GM19099 (cell line): ENCODE measurements around the gene TMEM129.

Experiments
- POLR2A ChIP-seq: IDR thresholded peaks from 3 replicates; pipeline ENCODE4 v1.6.1; 2011; ENCODE audit warnings: low read depth; ENCODE audit not compliant: insufficient read length; ENCODE audit errors: extremely low read depth

Gene TMEM129

DNA sequence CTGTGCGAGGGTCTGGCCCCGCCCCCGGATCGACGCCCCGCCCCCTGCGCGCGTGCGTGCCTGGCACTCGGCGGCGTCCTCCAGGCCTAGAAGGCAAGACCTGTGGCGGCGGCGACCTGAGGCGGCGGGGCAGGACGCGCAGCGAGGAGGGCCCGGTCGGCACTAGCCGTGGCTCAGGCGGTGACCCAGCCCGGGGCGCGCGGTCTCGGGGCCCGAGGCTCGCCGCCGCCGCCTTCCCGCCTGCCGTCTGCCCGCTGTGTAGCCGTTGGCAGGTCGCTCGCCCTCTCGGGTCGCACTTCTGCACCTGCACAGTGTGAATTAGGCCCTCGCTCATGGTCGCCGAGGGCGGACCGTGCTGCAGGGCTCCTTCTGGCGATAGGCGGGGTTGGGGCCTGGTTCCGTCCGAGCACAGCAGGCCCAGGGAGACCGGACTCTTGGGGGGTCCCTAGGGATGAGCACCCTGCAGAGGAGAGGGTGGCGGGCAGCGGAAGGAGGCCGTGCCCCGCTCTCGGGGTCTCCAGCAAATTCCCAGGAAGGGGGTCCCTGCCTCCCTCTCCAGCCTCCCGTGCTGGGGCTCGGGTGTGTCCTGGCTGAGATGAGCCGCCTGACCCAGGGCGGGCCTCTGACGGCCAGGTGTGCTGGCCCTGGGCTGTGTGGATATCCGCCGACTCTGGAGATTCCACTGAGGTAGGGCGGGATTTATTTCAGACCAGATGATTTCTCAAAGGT is 36.5 kb downstream of the TMEM129 start:
- TF ChIP-seq POLR2A = peak; percentile 10

DNA sequence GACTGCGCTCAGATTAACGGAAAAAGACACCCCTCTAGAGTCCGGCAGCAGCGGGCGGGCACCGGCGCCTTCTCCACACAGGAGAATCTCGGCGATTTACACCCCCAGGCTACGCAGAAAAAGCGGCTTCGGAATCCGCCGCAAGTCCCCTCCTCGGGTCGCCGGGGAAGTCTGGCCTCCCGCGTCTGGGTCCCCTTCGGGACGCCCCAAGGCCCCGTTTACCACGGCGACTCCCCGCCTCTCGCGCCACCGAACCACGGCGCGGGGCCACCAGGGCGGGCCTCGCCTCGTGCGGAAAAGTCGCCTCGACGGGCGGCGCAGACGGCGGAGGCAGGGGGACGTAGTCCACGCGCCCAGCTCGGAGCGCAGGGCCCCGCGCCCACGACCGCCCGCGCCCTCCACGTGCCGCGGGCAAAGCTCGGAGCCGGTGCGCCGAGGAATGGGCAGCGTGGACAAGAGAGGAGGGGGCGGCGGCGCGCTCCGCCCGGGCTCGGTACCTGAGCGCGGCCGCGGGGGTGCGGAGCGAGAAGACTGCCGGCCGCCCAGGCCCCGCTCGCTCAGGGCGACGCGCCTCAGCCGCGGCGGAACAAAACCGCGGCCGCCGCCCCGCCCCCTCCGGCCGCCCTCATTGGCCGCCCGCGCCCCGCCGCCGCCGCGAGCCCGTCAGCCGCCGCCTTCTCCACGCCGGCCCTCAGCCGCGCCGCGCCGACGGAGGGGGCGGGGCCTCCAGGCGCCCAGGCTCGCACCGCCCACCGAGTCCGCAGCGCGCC is 37.2 kb downstream of the TMEM129 start, which contains the start of gene FAM53A:
FAM53A (minus strand) TSS at position 578 of the 770 bp plus-strand sequence. CDS start 15,572 bp downstream, outside the sequence.
- TF ChIP-seq POLR2A = peak; percentile 69

DNA sequence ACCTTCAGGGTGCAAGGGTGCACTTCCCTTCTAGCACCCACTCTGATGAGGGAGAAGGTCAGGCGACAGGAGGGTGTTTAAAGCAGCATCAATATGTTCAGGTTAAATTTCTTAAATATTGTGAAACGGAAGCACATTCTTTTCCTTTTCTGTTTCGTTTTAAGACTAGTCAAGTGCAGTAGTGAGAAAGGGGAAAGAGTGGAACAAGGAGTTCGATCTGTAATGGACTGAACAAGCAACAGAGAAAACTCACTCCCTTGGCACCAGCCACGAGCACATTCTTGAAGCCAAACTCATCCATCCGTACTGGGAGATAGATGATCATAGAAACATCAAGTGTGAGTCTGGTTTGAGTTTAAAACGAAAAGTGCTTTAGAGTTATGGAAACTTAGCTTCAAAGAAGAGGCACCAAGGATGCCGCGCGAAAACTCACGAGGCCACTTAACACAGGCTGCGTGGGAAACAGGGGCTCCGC is 37.8 kb downstream of the TMEM129 start:
- TF ChIP-seq POLR2A = no peak

DNA sequence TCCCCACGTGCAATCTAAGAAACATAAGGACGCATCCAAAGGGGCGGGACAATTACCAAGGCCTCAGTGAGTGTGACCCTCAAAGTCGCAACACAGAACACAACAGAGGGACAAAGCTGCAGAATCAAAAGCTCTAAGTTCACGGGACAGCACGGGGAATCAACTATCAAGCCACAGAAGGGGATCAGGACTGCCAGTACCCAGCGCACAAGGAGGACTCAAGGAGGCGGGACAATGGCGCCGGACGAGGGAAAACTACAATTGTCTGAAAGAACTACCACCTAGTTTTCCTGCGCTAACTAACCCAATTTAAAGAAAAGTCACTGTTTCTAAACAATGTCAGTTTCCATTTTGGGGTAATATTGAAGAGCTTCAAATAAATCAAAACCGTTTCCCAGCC is 38.3 kb downstream of the TMEM129 start:
- no peak for TF ChIP-seq POLR2A

GRCh38 chr4:1678244-1678643 is 42.9 kb downstream of the TMEM129 start:
- TF ChIP-seq POLR2A = no peak

- TF ChIP-seq POLR2A = no peak
These were observed 44.3 kb downstream of the TMEM129 start for GRCh38 chr4:1676605-1677525.

DNA sequence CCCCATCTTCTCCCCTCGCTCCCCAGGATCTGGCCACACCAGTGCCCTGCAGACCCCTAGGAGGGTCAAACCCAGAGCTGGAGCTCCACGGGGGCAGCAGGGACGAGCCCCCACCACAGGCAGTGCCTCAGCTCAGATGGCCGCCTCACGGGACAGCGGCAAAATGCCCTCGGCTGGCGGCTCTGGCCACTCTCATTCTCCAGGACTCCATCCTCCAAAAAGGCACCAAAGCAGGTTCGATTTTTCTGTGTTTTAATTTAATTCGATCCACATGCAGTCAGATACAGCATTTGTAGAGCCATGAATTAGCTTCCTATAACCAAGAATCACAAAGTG is 45.4 kb downstream of the TMEM129 start:
- no peak for TF ChIP-seq POLR2A

- no peak for TF ChIP-seq POLR2A
These were observed 45.9 kb downstream of the TMEM129 start for GRCh38 chr4:1675136-1675801.

DNA sequence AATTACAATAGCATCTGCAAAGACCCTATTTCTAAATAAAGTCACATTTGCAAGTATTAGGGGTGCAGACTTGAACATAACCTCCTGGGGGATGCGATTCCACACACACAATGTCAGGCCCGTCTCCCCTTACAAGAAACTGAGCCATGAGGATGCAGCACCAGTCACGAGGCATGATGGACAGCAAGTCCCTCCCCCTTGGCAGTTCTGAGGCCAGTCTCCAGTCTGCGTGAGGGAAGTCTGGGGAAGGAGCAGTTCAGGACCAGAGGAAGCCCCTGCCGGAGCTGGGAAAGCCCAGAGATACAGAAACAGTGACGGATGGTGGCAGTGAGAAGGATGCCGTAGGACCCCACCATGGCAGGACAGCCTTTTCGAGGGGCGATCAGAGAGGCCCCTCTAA is 46.4 kb downstream of the TMEM129 start:
- TF ChIP-seq POLR2A = no peak

DNA sequence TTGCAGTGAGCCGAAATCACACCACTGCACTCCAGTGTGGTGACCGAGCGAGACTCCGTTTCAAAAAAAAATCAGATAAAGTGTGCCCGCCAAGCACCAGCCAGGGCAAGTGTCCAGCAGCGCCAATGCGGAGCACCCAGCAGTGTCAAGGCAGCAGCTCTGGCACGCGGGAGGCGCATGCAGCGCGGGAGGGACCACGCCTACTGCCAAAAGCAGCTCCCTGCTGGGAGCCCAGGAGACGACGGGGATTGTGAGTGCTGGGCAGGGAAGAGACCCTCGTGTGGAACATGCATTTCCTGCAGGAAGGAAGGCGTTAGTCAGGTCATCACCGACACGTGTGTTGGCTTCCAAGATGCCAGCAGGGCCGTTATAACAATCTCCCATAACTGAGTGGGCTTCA is 47.5 kb downstream of the TMEM129 start:
- no peak for TF ChIP-seq POLR2A

- TF ChIP-seq POLR2A = no peak
These were observed 50.8 kb downstream of the TMEM129 start for GRCh38 chr4:1670279-1670678.

DNA sequence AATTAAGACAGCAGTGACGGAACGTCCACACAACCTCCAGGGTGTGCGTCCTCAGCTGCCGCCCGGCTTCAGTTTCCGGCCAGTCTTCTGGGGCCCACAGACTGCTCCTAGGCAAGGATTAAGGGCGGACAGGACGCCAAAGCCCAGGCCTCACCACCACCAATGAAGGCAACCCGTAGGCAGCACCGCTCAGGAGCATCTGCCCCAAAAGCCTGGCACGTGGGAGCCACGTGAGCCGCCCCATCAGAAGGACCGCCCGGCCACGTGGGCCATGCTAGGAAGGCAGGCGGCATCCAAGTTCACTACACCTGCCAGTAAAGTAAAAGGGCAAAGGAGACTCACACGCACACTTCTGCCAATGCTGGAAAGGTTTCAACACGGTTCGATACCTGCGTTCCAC is 51.3 kb downstream of the TMEM129 start:
- no peak for TF ChIP-seq POLR2A

- TF ChIP-seq POLR2A = no peak
These were observed 51.9 kb downstream of the TMEM129 start for GRCh38 chr4:1669270-1669669.

- no peak for TF ChIP-seq POLR2A
These were observed 52.7 kb downstream of the TMEM129 start for GRCh38 chr4:1668488-1668840.

GRCh38 chr4:1667273-1667672 is 53.9 kb downstream of the TMEM129 start:
- TF ChIP-seq POLR2A = no peak

DNA sequence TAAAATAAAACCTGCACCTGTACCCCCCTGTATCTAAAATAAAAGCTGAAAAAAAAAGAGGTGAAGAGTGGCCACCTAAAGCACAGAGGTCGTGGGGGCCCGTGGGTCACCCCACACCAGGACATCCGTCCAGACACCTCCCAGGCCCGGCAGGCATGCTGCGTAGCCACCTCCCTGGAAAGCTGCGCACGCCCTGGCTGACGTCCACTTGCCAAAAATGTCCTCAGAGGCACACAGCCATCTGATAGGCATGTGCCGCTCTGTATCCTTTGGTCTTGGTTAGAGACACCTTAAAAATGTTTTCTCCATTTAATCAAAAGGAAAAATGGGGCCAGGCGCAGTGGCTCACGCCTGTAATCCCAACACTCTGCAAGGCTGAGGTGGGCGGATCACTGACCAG is 54.7 kb downstream of the TMEM129 start:
- TF ChIP-seq POLR2A = no peak
